ENCODE results near the gene PPP1R3E.

PPP1R3E gene

DNA sequence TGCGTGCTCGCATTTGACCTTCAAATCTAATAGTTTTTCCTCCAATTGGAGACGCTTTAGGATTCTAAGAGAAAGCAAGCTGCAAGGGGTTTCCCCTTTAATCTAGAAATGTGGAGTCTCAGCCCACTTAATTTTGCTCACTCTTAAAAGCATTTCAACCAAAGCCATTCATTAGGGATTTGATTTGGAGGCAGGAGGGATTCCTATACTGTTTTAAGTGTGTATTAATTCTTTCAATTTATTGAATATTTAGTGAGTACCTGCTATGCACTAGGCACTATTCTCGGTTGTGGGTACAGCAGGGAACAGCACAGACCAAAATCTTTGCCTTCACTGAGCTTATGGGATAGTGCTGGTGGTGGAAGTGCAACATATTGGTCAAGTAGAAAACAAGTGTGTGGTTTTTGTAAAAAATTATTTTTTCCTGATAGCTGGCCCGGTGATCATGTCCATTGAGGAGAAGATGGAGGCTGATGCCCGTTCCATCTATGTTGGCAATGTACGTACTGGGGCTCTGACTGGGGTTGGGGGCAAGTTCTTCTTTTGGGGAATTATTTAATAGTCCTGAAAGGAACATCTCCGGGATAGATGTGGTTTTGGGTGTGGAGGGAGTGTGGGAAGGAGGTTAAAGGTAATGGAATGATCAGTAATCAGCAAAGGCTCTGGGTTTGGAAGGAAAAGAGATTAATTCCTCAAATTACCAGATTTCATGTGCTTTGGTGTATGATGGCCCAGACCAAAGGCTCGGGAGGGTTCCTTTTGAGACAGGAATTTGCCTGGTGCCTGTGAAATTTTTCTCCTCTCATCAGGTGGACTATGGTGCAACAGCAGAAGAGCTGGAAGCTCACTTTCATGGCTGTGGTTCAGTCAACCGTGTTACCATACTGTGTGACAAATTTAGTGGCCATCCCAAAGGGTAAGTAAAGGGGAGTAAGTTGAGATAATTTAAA lies 20.2 kb upstream of the PPP1R3E start:
- no peak for DNase-seq (ENCODE audit: insufficient read length, low spot score)
- no peak for FAIRE-seq

DNA sequence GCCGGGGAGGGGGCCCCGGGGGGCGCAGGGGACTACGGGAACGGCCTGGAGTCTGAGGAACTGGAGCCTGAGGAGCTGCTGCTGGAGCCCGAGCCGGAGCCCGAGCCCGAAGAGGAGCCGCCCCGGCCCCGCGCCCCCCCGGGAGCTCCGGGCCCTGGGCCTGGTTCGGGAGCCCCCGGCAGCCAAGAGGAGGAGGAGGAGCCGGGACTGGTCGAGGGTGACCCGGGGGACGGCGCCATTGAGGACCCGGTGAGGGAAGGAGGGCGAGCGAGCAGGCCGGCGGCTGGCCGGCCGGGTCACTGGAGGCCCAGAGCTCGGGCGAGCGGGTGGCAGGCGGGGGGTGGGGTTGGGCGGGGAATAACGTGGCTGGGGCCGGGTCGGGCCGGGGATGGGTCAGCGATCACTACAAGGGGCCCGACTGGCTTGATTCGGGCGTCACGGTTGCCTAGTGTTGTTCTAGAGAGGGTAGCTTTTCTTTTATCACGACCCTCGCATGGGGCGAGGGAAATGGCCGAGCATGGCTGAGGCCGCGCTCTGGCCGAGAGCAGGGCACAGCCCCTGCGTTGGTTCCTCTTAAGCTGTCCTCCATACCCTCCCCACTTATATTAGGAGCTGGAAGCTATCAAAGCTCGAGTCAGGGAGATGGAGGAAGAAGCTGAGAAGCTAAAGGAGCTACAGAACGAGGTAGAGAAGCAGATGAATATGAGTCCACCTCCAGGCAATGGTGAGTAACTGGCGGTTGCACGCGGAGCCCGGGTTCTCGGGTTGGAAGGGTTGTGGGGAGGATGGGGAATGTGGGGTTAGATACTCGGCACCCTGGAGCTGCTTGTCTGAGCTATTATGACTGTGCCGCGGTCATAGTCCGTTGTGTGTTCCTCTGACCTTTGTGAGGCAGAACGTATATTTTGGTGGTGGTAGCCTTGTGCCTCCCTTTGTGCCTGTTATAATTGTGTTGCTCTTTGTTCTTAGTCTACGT lies 19.2 kb upstream of the PPP1R3E start:
- peak; percentile 42 for FAIRE-seq
- no peak for DNase-seq (ENCODE audit: insufficient read length, low spot score)

DNA sequence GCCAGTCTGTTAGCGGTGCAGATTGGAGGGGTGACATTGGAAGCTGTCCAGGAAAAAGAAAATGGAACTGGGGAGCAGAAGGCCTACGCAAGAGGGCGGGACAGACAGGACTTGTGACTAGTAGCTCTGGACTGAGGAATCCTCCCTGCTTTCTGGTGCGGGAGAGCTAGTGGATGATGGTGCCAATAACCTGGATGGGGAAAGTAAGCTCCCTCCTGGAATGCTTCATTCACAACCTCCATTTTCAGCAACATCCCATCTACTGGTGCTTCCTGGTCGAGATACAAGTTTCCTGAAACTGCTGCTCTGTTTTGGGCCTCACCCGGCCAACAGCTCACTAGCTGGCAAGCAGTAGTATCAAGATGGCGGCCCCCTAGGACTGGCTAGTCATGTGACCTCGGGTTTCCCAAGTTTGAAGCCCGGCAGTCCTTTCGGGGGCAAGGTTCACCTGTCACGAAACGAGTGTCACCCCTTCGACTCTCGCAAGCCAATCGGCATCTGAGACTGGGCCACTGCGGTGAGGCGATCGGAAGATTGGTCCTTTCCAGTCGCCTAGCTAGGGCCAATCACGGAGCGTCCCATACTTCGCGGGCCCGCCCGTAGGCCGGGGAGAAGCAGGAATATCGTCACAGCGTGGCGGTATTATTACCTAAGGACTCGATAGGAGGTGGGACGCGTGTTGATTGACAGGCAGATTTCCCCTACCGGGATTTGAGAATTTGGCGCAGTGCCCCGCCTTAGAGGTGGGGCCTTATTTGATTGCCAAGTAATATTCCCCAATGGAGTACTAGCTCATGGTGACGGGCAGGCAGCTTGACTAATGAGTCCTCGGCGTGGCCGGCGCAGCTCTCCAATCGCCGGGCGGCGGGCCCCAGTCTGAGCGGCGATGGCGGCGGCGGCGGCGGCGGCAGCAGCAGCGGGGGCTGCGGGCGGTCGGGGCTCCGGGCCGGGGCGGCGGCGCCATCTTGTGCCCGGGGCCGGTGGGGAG lies 18.2 kb upstream of the PPP1R3E start, which contains the start of gene PABPN1:
Gene PABPN1 (plus strand): TSS at position 874 of the 988 bp plus-strand sequence. CDS start 13 bp downstream, at position 887.
- DNase-seq (ENCODE audit: insufficient read length, low spot score), result peak; percentile 96
- peak; percentile 93 for FAIRE-seq

DNA sequence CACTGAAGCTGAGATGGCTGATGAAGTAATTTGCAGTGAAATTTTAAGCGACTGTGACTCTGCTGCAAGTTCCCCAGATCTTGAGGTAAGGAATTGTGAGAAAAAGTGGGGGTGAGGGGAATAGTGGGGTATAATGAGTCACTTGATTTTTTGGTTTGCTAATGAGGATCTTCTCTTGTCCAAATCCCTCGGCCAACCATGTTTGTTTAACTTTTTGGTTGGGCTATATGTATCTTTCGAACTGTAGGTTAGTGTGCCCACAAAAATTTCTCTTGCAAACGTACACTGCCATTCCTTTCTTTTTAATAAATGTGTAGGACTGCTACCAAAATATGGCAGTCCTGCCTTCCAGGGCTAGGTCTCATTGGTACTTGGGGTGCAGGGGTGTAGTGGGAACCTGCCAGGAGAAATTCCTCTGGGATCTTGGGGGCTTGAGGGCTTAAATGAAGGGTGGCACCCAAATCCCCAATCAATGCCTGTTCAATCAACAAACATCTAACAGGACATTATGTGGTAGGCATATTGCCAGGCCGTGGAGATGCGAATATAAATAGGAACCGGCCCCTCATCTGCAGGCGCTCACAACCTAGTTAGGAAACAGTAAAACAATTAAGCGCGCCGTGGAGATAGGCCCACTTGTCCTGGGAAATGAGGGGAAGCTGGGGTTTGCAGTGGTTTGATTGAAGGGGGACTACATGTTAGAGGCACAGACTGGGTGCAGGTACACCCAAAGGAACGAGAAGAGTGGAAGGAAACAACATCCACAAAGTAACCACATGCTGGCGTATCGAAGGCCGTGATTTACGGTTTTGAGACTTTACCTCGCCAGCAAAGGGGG lies 17.3 kb upstream of the PPP1R3E start:
- DNase-seq (ENCODE audit: insufficient read length, low spot score) (no peak), FAIRE-seq (peak; percentile 21)

- DNase-seq (ENCODE audit: insufficient read length, low spot score), result no peak
These were observed 13.6 kb upstream of the PPP1R3E start for GRCh38 chr14:23316300-23316699.

DNA sequence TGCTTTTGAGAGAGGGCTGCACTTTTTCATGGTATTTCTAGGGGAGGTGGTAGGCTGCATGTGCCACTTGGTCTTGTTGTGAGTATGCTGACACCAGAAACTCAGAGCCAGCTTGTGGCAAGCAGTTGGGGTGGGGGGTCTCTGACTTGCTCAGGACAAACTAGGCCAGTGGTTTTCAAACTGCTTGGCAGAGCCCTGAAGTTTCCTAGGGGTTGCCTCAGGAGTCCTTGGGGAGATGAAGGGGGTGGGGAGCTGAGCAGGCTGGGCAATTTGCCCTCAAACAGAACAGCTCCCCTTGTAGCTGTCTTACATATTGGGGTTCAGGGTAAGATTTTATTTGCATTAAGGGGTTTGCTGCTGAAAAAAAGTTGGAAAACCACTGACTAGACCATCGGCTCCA lies 7.9 kb upstream of the PPP1R3E start:
- FAIRE-seq (no peak), DNase-seq (ENCODE audit: insufficient read length, low spot score) (no peak)

More at GRCh38 chr14:23316300-23316699, 13.6 kb upstream of the PPP1R3E start:
- FAIRE-seq, result no peak

DNA sequence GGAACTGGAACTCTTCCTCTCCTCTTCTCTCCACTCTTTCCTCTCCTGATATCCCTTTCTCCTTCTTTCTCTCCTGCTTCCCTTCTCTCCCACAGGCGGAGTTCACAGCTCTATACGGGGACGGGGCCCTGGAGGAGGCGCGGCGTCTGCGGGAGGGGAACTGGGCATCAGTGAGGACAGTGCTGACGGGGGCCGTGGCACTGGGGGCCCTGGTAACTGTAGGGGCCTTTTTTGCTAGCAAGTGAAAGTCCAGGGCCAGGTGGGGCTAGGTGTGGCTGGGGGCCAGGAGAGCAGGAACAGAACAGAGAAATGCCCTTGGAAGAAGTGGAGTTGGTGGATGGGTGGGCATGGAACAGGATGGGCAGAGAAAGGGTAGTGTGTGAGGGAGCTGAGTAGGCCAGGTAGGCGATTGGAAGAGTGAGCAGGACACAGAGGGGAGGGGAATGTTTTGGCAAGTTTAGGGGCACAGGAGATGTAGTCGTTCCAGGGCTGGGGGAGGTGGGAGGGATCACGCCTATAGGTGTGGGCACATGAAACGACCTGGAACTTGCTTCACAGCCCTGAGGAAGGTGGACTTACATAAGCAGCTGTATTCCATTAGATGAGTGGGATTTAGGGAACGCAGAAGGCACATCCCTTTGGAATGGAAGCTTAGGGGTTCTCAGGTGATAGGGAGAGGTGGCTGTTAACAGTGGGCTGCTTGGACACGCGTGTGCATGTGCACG lies 6.2 kb upstream of the PPP1R3E start:
- DNase-seq (ENCODE audit: insufficient read length, low spot score) (no peak), FAIRE-seq (no peak)

DNA sequence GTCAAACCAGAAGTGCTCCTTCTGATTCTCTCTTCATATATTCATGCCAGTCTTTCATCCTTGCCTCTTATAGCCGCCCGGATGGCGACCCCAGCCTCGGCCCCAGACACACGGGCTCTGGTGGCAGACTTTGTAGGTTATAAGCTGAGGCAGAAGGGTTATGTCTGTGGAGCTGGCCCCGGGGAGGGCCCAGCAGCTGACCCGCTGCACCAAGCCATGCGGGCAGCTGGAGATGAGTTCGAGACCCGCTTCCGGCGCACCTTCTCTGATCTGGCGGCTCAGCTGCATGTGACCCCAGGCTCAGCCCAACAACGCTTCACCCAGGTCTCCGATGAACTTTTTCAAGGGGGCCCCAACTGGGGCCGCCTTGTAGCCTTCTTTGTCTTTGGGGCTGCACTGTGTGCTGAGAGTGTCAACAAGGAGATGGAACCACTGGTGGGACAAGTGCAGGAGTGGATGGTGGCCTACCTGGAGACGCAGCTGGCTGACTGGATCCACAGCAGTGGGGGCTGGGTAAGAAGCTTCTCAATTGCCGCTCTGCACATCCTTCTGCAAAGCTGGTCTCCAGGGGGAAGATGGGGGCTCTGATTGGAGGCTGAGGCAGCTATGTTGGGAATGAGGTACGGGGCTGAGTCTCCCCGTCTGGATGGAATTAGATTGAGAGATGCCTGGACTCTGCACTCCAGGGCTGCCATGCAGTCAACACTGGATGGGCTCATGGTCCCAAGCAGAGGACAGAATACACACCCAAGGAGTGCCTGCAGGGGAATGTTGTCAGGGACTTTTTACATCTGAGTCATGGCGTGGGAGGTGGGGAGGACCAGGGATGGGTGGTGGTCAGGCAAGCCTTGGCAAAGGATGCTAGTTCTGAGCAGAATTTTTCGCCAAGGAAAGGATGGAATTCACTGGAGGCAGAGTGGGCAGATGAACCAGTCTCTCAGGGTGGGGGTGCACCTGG lies 5.3 kb upstream of the PPP1R3E start:
- DNase-seq (ENCODE audit: insufficient read length, low spot score), result no peak
- no peak for FAIRE-seq

DNA sequence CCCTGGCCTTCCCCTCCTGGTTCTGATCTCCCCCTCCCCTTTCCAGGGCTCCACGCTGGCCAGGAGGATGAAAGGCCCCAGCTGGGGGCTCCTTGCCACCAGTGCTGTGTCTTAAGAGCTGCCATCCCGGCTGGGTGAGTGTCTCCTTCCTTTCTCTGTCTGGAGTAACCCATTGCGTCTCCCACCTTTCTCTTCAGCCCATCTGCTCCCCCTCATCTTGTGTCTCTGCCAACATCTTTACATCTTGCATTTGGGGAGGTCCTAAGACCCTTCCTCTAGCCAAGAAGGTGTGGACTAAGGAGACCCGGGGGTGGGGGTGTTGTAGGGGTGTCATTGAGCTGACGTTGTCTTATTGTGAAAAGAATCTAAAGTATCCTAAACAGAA lies 4.5 kb upstream of the PPP1R3E start:
- FAIRE-seq, result no peak
- DNase-seq (ENCODE audit: insufficient read length, low spot score), result no peak

- FAIRE-seq (peak; percentile 74), DNase-seq (ENCODE audit: insufficient read length, low spot score) (peak; percentile 53)
These were observed 3.9 kb upstream of the PPP1R3E start, which contains the start of gene BCL2L2 for GRCh38 chr14:23306412-23307145. TSS of gene BCL2L2 (plus strand) at chr14:23306833. CDS start at chr14:23307768, 935 bp downstream.

DNA sequence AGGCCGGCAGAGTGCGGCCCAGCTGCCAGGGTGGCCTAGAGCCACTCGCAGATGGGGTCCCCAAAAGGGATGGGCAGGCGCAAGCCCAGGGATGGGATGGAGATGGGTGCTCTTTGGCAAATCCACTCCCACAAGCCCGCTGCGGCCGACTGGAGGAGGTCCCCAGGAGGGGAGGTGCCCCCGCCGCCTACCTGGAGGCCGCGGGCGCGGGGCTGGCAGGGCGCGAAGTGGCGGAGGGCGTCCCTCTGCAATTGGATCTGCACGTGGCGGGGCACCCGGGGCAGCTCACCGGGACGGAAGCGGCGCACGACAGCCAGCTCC lies 730 bp downstream of the PPP1R3E start:
- DNase-seq (ENCODE audit: insufficient read length, low spot score) (no peak), FAIRE-seq (no peak)

DNA sequence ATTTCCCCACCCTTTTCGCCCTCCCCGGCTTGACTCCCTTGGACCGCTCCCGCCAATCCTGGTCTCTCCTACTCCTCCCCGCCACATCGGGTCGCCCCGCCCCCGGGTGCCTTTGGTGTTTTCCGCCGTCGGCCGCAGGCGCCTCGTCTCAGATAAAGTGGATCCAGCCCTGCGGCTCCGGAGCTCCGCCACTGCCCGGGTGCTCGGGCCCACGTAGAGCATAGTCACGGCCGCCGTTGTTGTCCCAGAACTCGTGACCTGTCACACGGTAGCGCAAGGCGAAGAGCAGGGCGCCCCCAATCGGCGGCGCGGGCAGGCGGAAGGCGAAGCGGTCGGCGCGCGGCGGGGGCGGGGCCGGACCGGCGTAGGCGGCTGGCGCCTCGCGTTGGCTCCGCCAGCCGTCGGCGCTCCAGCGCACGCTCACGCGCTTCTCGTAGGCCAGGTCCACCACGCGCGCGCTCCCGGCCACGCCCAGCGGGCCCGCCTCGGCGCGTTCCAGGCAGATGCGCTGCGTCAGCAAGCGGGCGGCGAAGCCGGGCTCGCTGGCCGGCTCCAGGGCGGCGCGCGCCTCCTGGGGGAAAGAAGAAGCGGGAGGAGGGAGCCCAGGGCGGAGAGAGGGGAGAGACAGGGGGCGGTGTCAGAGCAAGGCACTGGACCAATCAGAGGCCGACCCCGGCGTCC lies 1.2 kb downstream of the PPP1R3E start:
- FAIRE-seq (peak; percentile 69), DNase-seq (ENCODE audit: insufficient read length, low spot score) (peak; percentile 89)

DNA sequence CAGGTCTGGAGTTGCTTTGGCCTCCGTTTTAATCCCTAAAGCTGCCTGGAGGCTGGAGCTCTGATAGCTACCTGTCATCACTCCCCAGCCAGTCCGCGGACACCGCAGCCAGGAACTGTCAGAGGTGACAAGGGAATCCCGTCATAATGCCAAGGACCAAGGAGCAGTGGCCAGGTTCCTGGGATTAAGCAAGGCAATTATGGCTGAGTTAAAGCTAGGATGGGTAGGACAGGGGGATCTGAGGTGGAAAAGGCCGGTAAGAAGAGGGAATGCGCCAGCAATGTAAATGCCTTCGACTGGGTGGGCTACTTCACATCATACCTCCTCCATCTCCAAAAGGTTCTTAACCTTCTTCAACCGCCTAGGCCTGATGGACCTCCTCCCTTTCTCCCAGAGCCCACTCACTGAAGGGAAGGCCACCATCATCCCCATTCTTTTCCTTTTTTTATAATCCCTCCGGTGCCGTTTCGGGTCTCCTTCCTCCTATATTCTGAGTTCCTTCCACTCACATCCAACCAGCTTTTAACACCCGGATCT lies 1.9 kb downstream of the PPP1R3E start:
- no peak for FAIRE-seq
- no peak for DNase-seq (ENCODE audit: insufficient read length, low spot score)

- DNase-seq (ENCODE audit: insufficient read length, low spot score), result no peak
- no peak for FAIRE-seq
These were observed 2.5 kb downstream of the PPP1R3E start for GRCh38 chr14:23299986-23300686.

Measured in GM19239 (cell line).